ENCODE results near the gene TBC1D14.
"Not testable (repeated sequence)": the region's sequence is repeated elsewhere in the genome, so short reads cannot be mapped to it uniquely, and the experiment has no call there.

TBC1D14 gene

GRCh38 chr4:6890971-6891370, 18.7 kb upstream of the TBC1D14 start:
- DNase-seq (ENCODE audit: low read depth): not testable (repeated sequence)

GRCh38 chr4:6891436-6892170, 18.0 kb upstream of the TBC1D14 start:
- DNase-seq (ENCODE audit: low read depth): no peak

- no peak for DNase-seq (ENCODE audit: low read depth)
Measured at GRCh38 chr4:6892190-6892908, 17.3 kb upstream of the TBC1D14 start.

GRCh38 chr4:6892909-6893202, 16.8 kb upstream of the TBC1D14 start:
- no peak for DNase-seq (ENCODE audit: low read depth)

- DNase-seq (ENCODE audit: low read depth): no peak
Measured at GRCh38 chr4:6893449-6894085, 16.1 kb upstream of the TBC1D14 start.

GRCh38 chr4:6894086-6894478, 15.5 kb upstream of the TBC1D14 start:
- no peak for DNase-seq (ENCODE audit: low read depth)

GRCh38 chr4:6894528-6895498, 14.8 kb upstream of the TBC1D14 start:
- DNase-seq (ENCODE audit: low read depth): no peak

- DNase-seq (ENCODE audit: low read depth): no peak
Measured at GRCh38 chr4:6896035-6896434, 13.6 kb upstream of the TBC1D14 start.

GRCh38 chr4:6898763-6899162, 10.9 kb upstream of the TBC1D14 start:
- no peak for DNase-seq (ENCODE audit: low read depth)

GRCh38 chr4:6900181-6900812, 9.3 kb upstream of the TBC1D14 start:
- DNase-seq (ENCODE audit: low read depth): no peak

- no peak for DNase-seq (ENCODE audit: low read depth)
Measured at GRCh38 chr4:6900956-6901355, 8.7 kb upstream of the TBC1D14 start.

GRCh38 chr4:6901669-6902317, 7.8 kb upstream of the TBC1D14 start:
- DNase-seq (ENCODE audit: low read depth): no peak

GRCh38 chr4:6902318-6903042, 7.1 kb upstream of the TBC1D14 start:
- no peak for DNase-seq (ENCODE audit: low read depth)

GRCh38 chr4:6905516-6906445, 3.8 kb upstream of the TBC1D14 start:
- DNase-seq (ENCODE audit: low read depth): no peak

- DNase-seq (ENCODE audit: low read depth): not testable (repeated sequence)
Measured at GRCh38 chr4:6906486-6906885, 3.1 kb upstream of the TBC1D14 start.

- DNase-seq (ENCODE audit: low read depth): no peak
Measured at GRCh38 chr4:6907658-6908191, 1.9 kb upstream of the TBC1D14 start.

GRCh38 chr4:6908432-6909112, 1.1 kb upstream of the TBC1D14 start:
- DNase-seq (ENCODE audit: low read depth): no peak

GRCh38 chr4:6909970-6910339, 329 bp downstream of the TBC1D14 start:
- no peak for DNase-seq (ENCODE audit: low read depth)
